Stimulated activated CD4-positive, alpha-beta T cell treated with anti-CD3 and anti-CD28 coated beads, Interleukin-12 subunit alpha, Interleukin-12 subunit beta, amount 100 ng/mL, for 48 hours (primary cell): ENCODE results near the gene EYA4.
"Not testable (repeated sequence)": the region's sequence is repeated elsewhere in the genome, so short reads cannot be mapped to it uniquely, and the experiment has no call there.

Experiments
- DNase-seq, 3 donors: peaks; one replicate each; pipeline ENCODE4 v3.0.0-alpha.2; 2020; ENCODE audit warnings: low read depth in 2 of 3, low spot score in 1 of 3

The EYA4 gene

DNA sequence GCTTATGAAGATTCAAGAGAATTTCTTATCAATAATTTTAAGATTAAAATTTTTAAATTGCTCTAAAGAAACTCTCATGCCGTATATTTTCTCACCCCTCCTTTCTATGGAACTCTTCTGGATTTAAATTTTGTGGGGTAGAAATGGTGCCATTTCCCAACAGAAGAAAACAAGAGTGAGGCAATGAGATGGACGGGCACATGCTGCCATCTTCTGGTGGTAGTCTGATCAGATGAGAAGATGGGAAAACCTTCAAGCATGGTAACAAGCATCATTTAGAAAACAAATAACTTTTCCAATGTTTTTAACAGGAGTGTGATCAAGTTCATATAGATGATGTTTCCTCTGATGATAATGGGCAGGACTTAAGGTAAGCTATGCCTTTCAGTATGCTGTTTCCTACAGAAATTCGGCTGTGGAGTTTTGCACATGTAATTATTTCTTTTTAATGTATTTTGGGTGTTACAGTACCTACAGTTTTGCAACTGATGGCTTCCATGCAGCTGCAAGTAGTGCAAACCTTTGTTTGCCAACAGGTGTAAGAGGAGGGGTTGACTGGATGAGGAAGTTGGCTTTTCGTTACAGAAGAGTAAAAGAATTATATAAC, 271.4 kb downstream of the EYA4 start:
- peak in 2 of 3 donors; percentile 2 to 20 for DNase-seq

- DNase-seq = no peak
These were observed 282.7 kb downstream of the EYA4 start for GRCh38 chr6:133523816-133524215.

DNA sequence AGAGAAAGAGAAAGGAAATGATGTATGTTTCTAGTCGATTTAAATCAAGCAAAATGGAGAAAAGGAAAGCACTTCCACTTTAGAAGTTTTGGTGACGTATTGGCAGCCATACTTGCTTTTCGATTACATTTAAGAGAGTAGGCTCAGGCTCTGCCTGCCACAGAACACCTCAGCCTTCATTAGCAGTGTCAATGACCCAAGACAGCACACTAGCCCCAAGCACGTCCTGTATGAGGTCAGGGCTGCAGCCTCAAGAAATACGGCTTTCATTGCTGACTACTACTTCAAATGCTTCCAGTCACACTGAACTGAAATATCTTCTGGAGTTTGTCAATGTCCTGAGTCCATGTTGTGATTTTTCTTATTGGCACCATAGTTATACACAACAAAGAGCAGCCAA, 285.3 kb downstream of the EYA4 start:
- DNase-seq = no peak

GRCh38 chr6:133528566-133528965, 287.4 kb downstream of the EYA4 start:
- DNase-seq = no peak

DNA sequence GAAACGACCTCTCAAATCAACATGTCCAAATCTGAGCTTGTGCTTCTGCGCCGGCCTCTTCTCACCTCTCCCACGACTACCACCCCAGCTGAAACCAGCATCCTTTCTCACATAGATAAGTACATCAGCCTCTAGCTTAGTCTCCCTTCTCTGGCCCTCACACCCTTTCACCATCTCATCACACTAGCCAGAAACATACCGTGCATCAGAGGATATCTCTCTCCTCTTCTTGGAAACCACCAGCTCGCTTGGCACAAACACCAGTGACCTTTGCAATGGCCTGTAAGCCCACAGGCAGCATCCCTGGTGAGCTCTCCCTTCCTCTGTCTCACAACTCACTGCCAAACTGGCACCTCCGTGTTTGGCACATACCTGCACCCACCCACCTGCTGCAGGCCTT, 291.8 kb downstream of the EYA4 start:
- no peak for DNase-seq

GRCh38 chr6:133539502-133540259, 298.5 kb downstream of the EYA4 start:
- DNase-seq = no peak

- no peak for DNase-seq
These were observed 299.2 kb downstream of the EYA4 start for GRCh38 chr6:133540361-133540760.

- DNase-seq = no peak
These were observed 299.9 kb downstream of the EYA4 start for GRCh38 chr6:133541040-133541439.

- no peak for DNase-seq
These were observed 301.1 kb downstream of the EYA4 start for GRCh38 chr6:133542056-133542821.

GRCh38 chr6:133544419-133544818, 303.3 kb downstream of the EYA4 start:
- no peak for DNase-seq

GRCh38 chr6:133546098-133546497, 304.9 kb downstream of the EYA4 start:
- no peak for DNase-seq

DNA sequence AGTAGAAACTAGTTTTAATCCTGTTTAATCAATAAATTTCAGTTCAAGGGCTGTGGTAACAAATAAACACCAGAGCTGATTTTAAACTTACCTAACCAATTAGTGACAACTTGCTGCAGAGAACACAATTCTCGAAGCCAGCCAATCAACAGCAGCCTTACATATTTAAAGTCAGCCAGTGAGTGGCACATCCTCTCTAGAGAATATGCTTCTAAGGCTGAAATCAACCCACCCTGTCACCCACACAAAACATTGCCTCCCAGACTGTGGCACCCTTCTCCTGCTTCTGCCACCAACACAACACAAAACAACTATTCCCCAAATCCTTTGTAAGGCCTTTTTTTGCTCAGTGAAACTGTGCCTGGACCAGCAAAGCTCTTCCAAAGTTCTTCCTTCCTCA, 306.0 kb downstream of the EYA4 start:
- DNase-seq = no peak

DNA sequence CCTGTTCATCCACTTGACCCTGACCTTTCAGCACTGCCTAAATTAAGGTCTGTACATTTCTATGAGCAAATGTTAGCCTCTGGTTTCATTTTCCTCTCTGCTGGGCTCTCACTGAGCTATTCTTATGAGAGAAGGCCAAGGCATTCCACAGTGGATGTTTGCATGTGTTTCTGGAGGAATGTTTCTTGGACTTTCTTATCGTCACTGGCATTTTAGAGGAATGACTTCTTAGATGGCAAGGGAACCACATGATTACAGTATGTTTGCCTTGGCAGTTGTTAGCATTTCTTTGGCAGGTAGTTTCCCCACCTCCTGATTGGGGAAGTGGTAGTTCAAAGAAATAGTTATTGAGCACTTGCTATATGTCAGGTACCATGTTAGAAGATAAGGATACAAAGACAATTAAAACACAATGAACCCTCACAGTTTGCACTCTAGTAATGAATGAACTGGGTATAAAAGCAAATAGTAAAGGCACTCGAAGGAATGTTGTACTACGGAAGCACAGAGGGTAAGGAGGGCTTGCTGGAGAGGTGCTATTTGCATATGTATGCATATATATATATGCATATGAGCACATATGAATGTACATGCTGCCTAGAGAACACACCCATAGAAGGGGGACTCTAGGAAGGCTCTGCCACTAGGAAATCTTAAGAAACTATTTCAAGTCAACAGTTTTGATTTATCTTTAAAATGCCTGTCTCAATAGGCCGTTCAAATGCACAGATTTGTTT, 307.4 kb downstream of the EYA4 start:
- no peak for DNase-seq

DNA sequence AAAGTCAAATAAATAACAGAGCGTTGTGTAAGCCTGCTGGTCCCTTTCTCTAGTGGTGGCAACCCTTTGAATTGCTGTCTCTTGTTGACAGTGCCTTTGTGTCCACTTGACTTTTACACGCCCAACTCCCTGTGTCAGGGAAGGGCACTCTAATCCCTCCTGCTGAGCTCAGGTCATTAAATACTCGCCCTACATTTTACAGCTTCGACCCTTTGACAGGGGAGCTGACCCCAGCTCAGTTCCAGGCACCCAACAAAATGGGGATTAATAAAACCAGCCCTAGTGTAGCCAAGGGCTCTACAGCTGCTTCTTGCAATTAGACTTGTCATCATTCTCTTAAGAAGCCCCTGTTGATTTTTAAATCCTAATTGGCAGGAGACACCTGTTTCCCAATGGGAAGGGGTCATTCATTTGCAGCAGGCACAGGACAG, 308.2 kb downstream of the EYA4 start:
- no peak for DNase-seq

GRCh38 chr6:133550026-133550425, 308.9 kb downstream of the EYA4 start:
- DNase-seq = no peak

GRCh38 chr6:133551436-133551835, 310.3 kb downstream of the EYA4 start:
- DNase-seq = no peak

- DNase-seq = no peak
These were observed 310.7 kb downstream of the EYA4 start for GRCh38 chr6:133551847-133552341.

DNA sequence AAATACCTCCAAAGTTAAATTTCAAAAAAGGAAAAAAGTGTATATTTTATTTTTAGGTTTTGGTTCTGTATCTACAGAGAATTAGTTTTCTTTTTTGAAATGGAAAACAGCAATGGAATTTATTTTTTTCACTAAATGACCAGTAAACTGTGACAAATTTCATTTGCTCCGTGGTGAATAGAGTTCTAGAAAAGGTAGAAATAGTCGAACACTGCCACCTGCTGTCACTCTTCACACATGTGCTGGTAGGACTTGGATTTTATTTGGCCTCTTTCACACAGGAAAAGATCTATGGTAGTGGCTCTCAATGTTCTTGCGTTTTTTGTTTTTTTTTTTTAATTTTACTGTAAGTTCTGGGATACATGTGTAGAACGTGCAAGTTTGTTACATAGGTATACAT, 312.5 kb downstream of the EYA4 start:
- peak in 1 of 3 donors; percentile 17 for DNase-seq

DNA sequence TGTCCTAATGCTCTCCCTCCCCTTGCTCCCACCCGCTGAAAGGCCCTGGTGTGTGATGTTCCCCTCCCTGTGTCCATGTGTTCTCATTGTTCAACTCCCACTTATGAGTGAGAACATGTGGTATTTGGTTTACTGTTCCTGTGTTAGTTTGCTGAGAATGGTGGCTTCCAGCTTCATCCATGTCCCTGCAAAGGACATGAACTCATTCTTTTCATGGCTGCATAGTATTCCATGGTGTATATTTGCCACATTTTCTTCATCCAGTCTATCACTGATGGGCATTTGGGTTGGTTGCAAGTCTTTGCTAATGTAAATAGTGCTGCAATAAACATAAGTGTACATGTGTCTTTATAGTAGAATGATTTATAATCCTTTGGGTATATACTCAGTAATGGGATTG, 313.0 kb downstream of the EYA4 start:
- not testable (repeated sequence) for DNase-seq

- no peak for DNase-seq
These were observed 314.5 kb downstream of the EYA4 start for GRCh38 chr6:133555685-133556084.

DNA sequence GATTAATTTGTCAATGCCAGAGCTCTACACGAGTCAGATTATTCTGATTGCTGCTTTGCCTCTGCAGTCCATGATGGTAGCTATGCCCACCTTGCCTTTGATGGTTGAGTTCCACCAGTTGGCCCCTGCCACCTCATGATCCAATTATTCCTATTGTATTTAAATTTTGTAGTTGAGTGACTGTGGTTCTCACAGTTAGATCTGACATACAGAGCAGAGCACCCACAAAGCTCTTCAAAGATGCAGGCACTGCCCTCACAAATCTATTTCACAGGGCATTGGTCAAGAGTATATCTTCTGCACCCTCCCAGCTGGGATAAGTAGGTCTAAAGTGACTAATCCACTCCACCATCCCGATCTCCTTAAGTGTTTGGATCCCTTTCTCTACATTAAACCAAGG, 318.8 kb downstream of the EYA4 start:
- DNase-seq = no peak
